PC-3 (cell line): ENCODE measurements around the gene ZXDC.

Source experiments
- EZH2 ChIP-seq: fragments of 300-600 bp; sonication (generic); IDR thresholded peaks from one replicate; pipeline ENCODE4 v1.6.1; 2017; ENCODE audit warnings: antibody characterized with exemption, mild to moderate bottlenecking, low read length; ENCODE audit not compliant: unreplicated experiment
- EZH2phosphoT487 ChIP-seq: fragments of 300-600 bp; sonication (generic); IDR thresholded peaks from 2 replicates; pipeline ENCODE4 v1.6.1; 2018; ENCODE audit warnings: mild to moderate bottlenecking, antibody characterized with exemption, low read length, borderline replicate concordance
- TF ChIP-seq, protein P1 (sequence below): fragments of 300-600 bp; sonication (generic); conservative IDR thresholded peaks from 2 replicates; pipeline ENCODE4 v1.5.1; 2017; ENCODE audit warnings: antibody characterized with exemption, low read depth, mild to moderate bottlenecking, low read length

DNA sequence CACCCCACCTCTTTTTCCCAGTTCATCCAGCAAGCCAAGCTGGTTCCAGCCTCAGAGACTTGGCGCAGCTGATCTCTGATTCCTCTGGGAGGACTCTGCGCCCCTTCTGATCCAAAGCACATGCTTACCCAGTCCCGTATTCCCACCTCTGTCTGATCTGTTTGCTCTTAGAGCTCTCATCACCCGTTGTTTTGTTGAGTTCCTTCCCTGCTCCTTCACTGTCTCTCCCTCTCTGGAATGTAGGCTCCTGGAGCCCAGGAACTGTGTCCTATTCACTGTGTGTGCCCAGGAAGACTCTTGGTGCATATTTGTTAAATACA lies 1.3 kb upstream of the ZXDC start:
- TF ChIP-seq, protein P1, sequence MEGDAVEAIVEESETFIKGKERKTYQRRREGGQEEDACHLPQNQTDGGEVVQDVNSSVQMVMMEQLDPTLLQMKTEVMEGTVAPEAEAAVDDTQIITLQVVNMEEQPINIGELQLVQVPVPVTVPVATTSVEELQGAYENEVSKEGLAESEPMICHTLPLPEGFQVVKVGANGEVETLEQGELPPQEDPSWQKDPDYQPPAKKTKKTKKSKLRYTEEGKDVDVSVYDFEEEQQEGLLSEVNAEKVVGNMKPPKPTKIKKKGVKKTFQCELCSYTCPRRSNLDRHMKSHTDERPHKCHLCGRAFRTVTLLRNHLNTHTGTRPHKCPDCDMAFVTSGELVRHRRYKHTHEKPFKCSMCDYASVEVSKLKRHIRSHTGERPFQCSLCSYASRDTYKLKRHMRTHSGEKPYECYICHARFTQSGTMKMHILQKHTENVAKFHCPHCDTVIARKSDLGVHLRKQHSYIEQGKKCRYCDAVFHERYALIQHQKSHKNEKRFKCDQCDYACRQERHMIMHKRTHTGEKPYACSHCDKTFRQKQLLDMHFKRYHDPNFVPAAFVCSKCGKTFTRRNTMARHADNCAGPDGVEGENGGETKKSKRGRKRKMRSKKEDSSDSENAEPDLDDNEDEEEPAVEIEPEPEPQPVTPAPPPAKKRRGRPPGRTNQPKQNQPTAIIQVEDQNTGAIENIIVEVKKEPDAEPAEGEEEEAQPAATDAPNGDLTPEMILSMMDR = no peak
- no peak for TF ChIP-seq EZH2phosphoT487
- TF ChIP-seq EZH2 = no peak
